Measurements from ENCODE around the gene GDAP2.

DNA sequence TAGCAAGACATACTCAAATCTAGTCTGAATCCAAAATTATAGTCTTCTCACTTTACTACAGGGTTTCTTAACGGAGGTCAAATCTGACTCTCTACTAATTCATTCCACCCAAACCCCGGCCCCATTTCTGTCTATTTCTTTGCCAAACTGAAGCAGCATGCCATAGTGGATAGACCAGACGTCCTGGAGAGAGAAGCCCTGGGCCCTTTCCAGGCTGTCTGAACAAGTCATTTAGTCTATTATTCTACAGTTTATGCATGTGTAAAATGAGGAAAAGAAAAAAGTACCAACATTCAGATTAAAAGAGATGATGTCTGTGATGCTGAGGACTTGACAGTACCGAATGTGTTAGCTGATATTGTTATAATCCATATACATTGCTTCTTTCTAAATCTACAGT is 95.0 kb downstream of the GDAP2 start:
- TF ChIP-seq, protein P1, sequence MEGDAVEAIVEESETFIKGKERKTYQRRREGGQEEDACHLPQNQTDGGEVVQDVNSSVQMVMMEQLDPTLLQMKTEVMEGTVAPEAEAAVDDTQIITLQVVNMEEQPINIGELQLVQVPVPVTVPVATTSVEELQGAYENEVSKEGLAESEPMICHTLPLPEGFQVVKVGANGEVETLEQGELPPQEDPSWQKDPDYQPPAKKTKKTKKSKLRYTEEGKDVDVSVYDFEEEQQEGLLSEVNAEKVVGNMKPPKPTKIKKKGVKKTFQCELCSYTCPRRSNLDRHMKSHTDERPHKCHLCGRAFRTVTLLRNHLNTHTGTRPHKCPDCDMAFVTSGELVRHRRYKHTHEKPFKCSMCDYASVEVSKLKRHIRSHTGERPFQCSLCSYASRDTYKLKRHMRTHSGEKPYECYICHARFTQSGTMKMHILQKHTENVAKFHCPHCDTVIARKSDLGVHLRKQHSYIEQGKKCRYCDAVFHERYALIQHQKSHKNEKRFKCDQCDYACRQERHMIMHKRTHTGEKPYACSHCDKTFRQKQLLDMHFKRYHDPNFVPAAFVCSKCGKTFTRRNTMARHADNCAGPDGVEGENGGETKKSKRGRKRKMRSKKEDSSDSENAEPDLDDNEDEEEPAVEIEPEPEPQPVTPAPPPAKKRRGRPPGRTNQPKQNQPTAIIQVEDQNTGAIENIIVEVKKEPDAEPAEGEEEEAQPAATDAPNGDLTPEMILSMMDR (IDR thresholded peaks at IDR 0.05), result no peak
- TF ChIP-seq EP300 (IDR thresholded peaks at IDR 0.05), result no peak

Data from sigmoid colon (tissue), 4 donors.